Hematopoietic multipotent progenitor cell (in vitro differentiated cells): ENCODE results near the gene MEAF6. TPM values are rescaled to one million over a fixed set of nuclear protein-coding genes. Genes with fewer than 3 reads are reported as not detected.

Experiments
- DNase-seq, 3 donors: peaks; one replicate each; pipeline ENCODE4 v3.0.0-alpha.2; 2011 to 2015; ENCODE audit warnings: low read depth in 2 of 3, low spot score in 2 of 3
- total RNA-seq: library from RNA; depleted of rRNA; stranded (reverse); fragments of >200 nt; gene quantifications from one replicate; pipeline ENCODE4 v1.2.3, GENCODE V29; 2012

The MEAF6 gene
- total RNA-seq, 1 donor: 31.0 TPM

DNA sequence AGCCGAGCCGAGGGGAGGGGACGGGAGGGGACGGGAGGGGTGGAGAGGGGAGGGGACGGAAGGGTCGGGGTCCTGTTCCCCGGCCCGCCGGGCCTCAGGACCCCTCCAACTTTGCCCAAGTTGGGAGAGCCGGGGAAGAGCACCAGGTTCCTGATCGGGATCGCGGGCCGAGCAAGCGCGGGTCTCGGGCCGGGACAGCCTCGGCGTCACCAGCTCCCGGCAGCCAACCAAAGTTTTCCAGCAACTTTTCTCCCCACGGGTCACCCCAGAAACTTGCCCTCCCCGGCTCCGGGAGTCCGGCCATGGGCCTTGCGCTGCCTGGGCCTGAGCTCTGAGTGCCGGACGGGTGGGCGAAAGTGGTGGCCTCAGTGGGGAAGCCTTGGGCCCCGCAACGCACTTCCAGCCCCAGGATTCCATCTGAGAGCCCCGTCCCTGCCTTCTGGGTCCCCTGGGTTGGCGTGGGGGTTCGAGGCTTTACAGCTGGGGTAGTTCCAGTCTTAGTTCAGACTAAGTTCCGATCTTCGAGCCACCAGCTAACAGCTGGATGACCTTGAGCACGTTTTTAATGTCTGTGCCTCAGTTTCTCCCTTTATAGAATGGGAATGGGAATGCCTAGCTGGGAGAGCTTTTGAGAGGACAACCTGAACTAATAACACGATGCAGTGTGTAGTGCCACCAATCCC is 39.7 kb downstream of the MEAF6 start:
- DNase-seq: no peak

DNA sequence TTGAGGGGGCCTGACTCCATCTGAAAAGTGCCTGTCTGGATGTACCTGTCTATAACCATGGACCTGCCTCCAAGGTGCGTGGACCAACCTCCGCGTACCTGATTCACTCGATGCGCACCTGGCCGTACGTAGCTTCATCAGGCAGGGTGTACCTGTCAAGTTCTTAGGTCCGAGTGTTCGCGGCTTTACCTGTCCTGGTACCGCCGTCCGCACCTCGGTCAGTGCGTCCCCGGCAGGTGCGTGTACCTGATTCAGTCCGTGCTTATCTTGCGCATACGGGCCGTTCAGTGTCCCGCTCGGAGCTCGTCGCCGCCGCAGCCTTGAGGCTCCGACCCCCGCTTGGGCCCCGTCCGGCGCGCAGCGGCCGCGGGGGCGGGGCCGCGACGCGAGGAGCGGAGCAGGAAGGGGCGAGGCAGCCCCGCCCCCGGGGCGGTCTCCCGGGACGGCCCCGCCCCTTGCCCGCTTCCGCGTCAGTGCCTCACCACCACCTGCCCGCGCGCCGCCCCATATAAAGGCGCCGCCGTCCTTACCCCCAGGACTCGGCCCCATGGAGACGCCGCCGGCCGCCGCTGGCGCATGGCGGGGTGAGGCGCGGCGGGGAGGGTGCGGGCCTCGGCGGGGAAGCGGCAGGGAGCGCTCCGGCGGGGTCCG is 40.4 kb downstream of the MEAF6 start, which contains the start of gene ZC3H12A:
Gene ZC3H12A (plus strand): TSS at position 535 of the 651 bp plus-strand sequence. CDS start 917 bp downstream, outside the sequence.
- peak; percentile 92 to 95 (median 93) for DNase-seq

DNA sequence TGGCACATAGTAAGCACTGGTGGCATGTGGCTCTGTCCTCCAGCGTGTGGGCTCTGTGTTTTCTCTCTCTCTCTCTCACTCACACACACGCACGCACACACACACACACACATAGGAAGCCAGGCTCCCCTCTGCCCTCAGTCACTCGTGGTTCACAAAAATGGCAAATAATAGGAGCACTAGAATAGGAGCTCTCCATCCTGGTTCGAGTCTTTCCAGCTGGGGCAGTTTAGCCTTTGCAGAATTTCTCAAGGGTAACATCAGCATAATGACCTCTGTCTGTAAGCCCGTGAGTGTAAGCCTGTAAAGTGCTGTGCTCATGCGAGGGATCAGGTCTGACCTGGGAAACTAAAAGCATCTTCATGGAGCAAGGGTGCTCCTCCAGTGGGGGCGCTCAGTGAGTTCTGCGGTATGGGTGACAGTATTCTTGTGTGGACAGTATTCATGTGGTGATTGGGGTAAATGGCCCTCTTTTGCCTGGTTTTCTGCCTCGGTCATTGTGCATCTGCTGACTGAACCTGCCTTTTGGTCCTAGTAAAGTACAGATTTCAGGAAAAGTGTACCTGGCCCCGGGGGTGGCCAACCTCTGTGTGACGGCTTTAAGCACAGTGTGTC is 41.0 kb downstream of the MEAF6 start:
- DNase-seq: no peak

DNA sequence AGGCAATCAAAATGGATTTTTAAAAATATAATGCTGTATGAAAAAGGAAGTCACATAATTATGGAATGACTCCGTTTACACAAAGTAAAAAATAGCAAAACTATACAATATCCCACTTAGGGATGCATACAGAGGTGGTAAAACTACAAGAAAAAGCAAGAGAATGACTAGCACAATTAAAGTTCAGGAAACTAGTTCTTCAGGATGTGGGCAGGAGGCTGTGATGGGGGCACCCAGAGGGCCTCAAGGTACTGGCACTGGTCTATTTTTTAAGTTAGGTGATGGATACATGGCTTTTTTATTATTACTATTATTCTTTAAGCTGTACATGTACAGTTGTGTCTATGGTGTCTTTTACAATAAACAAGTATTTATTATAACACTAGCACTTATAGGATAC is 41.6 kb downstream of the MEAF6 start:
- no peak for DNase-seq

DNA sequence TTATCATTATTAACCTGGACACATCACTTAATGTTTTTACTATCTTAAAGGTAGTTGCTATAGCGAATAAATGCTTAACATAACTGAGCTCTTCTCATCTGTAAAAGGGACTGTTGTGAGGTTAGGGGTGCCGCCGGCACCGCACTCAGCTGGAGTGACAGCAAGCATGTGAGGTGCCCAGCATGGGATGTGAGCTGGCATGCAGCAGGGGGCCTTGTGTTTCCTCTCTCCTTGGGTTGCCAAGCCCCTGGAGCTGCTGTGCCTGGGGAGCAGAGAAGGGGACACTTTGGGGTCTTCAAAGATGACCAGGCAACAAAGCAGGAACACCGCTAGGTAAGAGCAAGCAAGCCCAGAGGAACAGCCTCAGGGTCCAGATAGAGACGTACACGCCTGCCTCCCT is 42.3 kb downstream of the MEAF6 start:
- no peak for DNase-seq

DNA sequence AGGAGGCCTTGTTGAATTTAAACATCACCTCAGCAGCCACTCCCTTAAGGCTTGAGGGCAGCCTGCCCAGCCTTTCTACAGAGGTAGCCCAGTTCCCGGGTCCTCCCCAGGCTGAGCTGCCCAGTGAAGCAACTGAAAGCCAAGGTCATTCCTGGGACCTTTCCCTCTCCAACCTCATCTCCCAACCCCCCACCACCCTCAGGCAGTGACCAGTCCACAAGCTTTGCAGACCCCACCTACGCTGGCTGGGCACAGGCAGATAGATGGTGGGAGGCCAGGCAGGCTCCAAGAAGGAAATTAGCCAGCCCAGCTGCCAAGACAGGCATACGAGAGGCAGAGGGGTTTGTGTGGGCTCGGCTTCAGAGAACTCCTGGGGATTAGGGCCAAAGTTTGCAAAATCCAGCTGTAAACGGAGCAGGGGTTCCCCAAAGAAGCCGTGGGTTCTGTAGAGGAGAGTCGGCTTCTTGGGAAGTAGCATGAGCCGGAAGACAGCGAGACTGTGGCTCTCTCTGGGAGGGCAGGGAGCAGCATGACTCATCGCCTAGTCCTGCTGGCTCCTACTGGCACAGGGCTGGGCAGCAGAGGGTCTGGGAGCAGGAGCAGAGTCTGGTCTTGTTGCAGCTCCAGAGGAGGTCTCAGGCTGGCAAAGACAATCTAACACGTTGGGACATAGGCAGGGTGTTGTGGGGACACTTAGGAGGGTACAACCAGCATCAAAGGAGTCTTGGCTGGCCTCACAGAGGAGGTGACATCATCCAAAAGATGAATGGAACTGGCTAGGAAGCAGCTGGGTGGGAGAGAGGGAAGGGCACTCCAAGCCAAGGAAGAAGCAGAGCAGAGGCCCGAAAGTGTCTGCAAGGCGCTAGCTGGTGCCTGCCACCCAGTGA is 43.0 kb downstream of the MEAF6 start:
- DNase-seq: peak in 1 of 3 donors; percentile 53

DNA sequence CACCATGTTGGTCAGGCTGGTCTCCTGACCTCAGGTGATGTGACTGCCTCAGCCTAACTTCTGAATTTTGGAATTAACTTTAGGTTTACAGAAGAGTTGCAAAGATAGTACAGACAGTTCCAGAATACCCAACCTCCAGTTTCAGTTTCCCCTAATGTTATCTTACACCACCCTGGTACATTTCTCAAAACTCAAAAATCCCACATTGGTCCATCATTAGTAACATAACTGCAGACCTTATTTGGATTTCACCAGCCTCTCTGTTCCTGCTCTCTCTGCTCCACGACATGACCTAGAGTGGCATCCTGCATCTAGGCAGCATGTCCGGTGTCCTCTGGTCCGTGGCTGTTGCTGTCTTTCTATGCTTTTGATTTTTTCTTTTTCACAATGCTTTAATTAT is 45.2 kb downstream of the MEAF6 start:
- DNase-seq: no peak

DNA sequence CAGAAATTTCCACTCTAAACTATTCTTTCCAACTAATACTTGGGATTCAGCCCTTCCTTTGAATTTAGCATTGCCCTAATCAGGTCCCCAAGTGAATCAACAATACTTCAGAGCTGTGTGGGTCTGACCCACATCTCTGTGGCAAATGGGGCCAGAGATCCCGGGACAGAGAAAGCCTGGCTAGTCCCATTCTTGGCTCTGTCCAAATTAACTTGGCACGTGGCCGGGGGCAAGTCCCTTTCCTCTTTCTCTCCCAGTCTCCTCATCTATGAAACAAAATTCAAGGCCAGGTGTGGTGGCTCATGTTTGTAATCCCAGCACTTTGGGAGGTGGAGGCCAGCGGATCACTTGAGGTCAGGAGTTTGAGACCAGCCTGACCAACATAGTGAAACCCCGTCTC is 46.5 kb downstream of the MEAF6 start:
- no peak for DNase-seq

DNA sequence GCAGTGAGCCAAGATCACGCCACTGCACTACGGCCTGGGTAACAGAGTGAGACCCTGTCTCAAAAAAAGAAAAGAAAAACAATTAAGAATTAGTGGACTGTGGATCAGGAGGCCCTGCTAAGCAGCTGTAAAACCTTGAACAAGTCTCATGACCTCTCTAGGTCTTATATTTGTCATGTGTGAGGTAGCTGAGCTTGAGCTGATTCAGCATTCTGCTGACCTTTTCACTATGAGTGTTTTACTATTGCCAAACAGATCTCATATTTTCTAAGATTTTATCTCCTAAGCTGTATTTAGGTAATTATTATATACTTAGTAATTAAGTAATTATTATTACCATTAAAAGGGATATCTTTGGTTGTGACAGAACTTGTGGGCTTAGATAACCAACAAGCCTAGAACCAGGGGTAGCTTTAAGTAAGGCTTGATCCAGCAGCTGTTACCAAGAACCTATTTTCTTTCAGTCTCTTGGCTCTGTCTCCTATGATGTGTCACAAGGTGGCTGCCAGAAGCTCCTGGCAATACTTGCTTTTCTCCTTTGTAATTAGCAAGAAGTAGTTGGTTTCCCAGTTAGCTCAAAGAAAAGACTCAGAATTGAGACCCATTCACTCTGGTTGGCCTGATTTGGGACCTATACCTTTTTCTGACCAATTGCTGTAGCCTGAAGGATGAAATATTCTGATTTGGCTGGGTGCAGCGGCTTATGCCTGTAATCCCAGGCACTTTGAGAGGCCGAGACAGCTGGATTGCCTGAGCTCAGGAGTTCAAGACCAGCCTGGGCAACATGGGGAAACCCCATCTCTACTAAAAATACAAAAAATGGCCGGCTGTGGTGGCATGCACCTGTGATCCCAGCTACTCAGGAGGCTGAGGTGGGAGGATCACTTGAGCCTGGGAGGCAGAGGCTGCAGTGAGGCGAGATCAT is 48.7 kb downstream of the MEAF6 start:
- DNase-seq: no peak

DNA sequence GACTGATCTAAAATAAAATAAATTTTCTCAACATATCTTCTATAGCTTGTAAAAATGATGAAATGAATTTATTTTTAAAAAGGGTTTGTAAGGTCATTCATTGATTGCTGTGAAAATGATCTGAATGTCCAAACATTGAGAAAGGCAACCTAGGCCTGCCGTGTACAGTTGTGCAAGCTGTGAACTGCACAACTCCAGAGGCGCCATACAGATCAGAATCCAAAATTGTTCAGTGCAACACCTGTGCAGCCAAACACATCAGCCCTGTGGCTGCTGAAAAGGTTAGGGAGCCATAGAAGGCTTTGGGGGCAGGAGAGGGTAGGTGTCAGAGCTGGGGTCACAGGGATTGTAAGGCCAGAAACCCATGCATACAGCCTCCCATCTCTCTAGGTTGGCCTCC is 50.1 kb downstream of the MEAF6 start:
- DNase-seq: no peak

DNA sequence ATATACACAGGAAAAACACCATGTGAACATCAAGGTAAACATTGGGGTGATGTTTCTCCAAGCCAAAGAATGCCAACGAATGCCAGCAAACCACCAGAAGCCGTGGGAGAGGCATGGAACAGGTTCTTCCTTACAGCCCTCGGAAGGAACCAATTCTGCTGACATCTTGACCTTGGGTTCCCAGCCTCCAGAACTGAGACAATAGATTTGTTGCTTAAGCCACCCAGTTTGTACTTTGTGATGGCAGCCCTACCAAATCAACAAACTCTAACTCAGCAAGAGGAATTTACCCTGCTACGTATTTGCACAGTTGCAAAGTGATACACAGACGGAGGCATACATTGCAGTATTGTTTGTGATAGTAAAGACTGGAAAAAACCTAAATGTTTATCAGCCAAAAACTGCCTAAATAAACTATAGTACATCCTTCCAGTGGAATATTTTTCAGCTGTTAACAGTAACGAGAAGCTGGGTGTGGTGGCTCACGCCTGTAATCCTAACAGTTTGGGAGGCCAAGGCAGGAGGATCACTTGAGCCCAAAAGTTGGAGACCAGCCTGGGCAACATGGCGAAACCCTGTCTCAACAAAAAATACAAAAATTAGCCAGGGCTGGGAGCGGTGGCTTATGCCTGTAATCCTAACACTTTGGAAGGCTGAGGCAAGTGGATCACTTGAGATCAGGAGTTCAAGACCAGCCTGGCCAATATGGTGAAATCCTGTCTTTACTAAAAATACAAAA is 52.7 kb downstream of the MEAF6 start:
- DNase-seq: no peak

DNA sequence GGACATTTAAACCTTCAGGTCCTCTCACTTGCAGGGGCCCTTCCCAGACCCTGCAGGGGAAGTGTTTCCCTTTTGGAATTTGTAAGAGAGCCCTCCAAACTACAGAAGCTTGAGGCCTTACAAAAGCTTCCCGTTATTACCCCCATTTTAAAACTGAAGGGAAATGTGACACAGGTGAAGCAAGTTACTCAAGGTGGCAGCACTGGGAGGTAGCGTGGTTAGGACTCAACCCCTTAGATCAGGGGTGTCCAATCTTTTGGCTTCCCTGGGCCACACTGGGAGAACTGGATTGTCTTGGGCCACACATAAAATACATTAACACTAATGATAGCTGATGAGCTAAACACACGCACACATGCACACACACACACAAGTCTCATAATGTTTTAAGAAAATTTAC is 56.0 kb downstream of the MEAF6 start:
- DNase-seq: no peak

DNA sequence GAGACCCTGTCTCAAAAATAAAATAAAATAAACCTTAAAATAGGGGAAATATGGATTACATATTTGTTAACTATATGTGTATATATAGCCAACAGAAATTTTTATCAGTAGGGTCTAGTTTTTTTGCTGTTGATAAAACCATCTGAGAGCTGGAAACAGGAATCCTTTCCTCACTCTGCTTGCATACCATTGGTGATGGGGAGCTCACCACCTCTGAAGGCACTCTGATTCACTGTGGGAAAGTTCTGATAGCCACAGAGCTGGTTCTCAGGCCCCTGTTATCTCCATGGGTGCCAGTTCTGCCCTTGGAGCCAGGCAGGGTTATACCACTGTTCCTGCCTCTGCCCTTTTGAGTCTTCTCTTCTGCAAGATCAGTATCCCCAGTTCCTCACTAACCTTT is 58.0 kb downstream of the MEAF6 start:
- no peak for DNase-seq

DNA sequence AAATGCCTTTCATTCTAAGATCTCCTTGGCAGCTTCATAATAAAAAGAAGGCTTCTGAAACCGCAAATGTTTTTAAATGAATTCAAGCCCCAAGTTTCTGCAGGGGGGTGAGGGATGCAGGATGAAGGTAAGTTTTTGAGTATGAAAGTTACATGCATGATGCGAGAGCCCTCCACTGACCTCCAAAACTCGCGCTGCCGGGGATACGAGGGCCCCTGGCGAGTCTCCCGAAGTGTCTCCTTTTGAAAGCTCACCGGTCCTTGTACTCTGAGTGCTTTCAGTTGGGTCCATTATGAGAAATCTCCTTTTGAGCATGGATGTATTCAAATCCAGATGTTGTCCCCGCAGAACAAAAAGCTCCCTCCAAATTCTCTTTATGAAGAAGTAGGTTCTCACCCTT is 59.0 kb downstream of the MEAF6 start:
- DNase-seq: no peak

DNA sequence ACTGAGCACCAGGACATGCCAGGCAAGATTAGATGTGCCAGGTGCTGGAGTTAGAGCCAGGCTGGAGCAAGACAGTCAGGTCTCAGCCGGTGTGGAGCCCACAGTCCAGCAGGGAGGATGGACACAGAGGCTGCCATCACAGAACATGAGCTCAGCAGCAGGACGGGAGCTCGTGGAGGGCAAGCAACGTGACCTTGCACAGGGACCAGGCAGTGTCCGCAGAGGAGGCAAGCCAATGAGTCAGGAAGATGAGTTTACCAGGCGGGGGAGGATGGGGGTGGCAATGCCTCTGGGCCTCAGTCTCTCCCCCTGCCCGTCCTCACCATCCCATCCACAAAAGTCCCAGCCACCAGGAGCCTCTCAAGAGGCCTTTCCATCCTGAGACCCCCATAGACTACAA is 60.9 kb downstream of the MEAF6 start:
- no peak for DNase-seq

DNA sequence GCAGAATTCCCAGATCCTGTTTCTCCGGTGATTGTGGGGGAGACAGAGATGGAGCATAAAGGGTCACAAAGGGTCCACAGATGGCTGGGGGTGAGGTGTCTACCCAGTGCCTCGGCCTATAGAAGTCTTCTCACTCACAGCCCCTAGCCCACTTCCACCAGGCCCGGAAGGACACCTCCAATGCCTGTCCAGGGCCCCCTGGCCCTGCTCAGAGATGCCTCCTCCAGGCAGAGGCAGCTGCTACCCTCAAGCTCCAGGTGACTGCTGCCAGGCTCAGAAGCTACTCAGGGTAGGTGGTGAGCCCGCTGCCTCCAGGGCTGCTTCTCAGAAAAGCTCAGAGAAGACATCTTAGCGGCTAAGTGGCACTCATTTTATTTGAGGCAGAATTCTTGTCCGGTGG is 62.1 kb downstream of the MEAF6 start:
- no peak for DNase-seq

DNA sequence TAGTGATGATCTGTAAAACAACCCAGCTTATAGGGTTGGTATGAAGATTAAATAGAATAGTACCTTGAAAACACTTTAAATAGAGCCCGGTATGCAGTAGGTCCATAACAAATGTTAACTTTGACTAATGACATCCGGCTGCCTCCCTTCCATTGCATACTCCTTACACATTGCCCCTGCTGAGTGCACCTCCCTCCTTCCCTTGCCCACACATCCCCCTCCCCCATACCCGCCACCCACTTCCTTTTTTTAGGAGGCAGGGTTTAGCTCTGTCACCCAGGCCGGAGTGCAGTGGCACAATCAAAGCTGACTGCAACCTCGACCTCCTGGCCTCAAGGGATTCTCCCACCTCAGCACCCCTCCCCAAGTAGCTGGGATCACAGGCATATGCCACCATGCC is 64.6 kb downstream of the MEAF6 start:
- peak in 2 of 3 donors; percentile 78 to 88 for DNase-seq

DNA sequence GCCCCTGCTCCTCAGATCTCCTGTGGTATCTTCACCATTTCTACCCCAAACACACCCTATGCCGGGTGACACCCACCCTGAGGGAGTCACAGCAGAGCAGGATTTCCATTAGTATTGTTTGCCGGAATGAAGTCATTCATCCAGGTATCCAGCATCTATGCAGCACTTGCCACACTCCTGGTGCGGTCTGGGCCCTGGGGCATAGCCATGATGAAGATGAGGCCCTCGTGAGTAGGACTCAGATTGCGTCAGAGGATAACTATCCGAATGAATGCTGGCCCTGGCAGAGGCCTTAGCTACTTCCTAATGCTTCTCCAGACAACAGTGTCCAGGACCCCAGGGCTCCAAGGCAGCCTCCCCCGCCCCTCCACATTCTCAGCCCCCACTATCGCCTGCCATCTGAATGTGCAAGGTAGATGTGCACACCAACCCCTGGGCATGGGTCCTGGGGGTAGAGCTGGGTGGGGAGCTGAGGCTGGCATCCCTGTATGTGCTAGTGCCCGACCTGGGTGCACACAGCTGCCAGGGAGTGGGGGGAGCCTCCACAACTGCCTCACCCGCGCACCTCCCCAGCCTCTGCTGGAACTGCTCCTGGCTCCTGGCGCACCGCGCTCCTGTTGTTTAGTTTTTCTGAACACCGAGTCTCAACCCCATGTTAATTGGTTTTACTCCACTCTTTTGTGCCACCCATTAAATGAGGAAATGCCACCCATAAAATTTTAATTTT is 65.7 kb downstream of the MEAF6 start:
- no peak for DNase-seq

DNA sequence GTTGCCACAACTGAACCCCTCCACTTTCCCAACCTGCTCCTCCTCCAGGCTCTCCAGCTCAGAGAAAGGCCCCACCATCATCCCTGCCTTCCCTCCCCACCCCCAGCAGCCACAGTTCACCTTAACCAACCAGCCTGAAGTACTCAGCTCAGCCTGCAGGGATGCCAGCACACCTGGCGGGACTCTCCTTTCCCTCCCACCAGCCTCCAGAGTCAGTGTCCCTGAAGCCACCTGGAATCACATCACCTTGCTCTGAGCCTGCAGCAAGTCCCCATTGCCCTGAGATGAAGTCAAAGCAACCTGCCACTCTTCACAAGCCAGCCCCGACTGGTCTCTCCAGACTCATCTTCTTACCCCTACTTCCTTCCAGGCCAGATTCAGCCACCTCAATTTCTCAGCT is 66.4 kb downstream of the MEAF6 start:
- no peak for DNase-seq
